Endothelial cell of umbilical vein (primary cell): ENCODE results near the gene MYH3.

ENCODE experiments used
- POLR2A ChIP-seq: IDR thresholded peaks from 2 replicates; pipeline ENCODE4 v1.6.1; 2012; ENCODE audit warnings: low read depth, mild to moderate bottlenecking, control low read depth, low read length
- TF ChIP-seq, protein P1 (sequence below), 2 donors: IDR thresholded peaks; 1 replicate in 1 of 2; 2 replicates in 1 of 2; pipeline ENCODE4 v1.5.1; 2011; ENCODE audit warnings: low read length in 2 of 2, mild to moderate bottlenecking in 2 of 2, moderate library complexity in 2 of 2, control low read depth in 1 of 2, inconsistent platforms in 1 of 2, low read depth in 1 of 2; ENCODE audit not compliant: insufficient read depth in 1 of 2; ENCODE audit errors: extremely low read depth in 1 of 2

DNA sequence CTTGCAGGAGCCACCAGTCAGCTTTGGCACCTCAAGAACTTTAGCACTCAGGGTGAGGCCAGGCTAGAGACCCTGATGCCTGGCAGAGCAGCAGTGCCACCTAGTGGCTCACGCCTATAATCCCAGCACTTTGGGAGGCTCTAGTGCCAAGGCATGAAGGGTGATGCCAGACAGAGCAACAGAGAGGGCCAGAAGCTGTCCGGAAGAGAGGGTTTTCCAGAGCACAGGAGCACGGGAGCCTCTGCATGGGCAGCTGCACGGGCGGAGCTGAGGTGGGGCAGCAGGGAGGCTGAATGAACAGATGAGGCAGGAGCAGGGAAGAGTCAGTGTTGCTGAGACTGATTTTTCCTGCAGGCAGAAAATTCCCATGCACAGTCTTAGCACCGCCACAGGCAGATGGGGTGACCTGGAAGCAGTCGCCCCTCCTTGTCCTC, 38.9 kb downstream of the MYH3 start:
- TF ChIP-seq POLR2A, result no peak
- TF ChIP-seq, protein P1, sequence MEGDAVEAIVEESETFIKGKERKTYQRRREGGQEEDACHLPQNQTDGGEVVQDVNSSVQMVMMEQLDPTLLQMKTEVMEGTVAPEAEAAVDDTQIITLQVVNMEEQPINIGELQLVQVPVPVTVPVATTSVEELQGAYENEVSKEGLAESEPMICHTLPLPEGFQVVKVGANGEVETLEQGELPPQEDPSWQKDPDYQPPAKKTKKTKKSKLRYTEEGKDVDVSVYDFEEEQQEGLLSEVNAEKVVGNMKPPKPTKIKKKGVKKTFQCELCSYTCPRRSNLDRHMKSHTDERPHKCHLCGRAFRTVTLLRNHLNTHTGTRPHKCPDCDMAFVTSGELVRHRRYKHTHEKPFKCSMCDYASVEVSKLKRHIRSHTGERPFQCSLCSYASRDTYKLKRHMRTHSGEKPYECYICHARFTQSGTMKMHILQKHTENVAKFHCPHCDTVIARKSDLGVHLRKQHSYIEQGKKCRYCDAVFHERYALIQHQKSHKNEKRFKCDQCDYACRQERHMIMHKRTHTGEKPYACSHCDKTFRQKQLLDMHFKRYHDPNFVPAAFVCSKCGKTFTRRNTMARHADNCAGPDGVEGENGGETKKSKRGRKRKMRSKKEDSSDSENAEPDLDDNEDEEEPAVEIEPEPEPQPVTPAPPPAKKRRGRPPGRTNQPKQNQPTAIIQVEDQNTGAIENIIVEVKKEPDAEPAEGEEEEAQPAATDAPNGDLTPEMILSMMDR (IDR thresholded peaks at IDR 0.05; ENCODE audit: extremely low read depth in 1 of 2, insufficient read depth in 1 of 2, low read depth in 1 of 2, low read length in 2 of 2), result peak; percentile 90 to 93
